ENCODE data around the gene PCOLCE2. TPM values are rescaled to one million over a fixed set of nuclear protein-coding genes. Genes with fewer than 3 reads are reported as not detected.

PCOLCE2 gene
- total RNA-seq, 1 donor from 2014 or later: 1.7 TPM

GRCh38 chr3:142897807-142898206 is 8.9 kb upstream of the PCOLCE2 start:
- TF ChIP-seq CTCF (IDR thresholded peaks at IDR 0.05; ENCODE audit: insufficient read depth, low read length, poor library complexity, severe bottlenecking): no peak
- H3K4me3 ChIP-seq (ENCODE audit: low read depth, low read length): no peak overlapping the region
- H3K27me3 ChIP-seq (ENCODE audit: control insufficient read depth, insufficient read depth, low read length): no peaks in the 10 kb centered on the region
- DNase-seq (ENCODE audit: low read depth): no peak
- H3K36me3 ChIP-seq (ENCODE audit: control insufficient read depth, insufficient read depth, low read length): no peaks in the 10 kb centered on the region

GRCh38 chr3:142896996-142897395 is 8.1 kb upstream of the PCOLCE2 start:
- Histone ChIP-seq H3K4me3 (ENCODE audit: low read depth, low read length) (no peak overlapping the region), H3K27me3 (ENCODE audit: control insufficient read depth, insufficient read depth, low read length) (no peaks in the 10 kb centered on the region), H3K36me3 (ENCODE audit: control insufficient read depth, insufficient read depth, low read length) (no peaks in the 10 kb centered on the region)
- TF ChIP-seq CTCF (IDR thresholded peaks at IDR 0.05; ENCODE audit: insufficient read depth, low read length, poor library complexity, severe bottlenecking): no peak
- no peak for DNase-seq (ENCODE audit: low read depth)

- peak; percentile 55 for DNase-seq (ENCODE audit: low read depth)
- no peak overlapping the region for H3K4me3 ChIP-seq (ENCODE audit: low read depth, low read length)
- no peaks in the 10 kb centered on the region for H3K36me3 ChIP-seq (ENCODE audit: control insufficient read depth, insufficient read depth, low read length)
- H3K27me3 ChIP-seq (ENCODE audit: control insufficient read depth, insufficient read depth, low read length): no peaks in the 10 kb centered on the region
- no peak for TF ChIP-seq CTCF (IDR thresholded peaks at IDR 0.05; ENCODE audit: insufficient read depth, low read length, poor library complexity, severe bottlenecking)
These were observed 7.4 kb upstream of the PCOLCE2 start for GRCh38 chr3:142896201-142896755.

GRCh38 chr3:142894493-142894892 is 5.6 kb upstream of the PCOLCE2 start:
- TF ChIP-seq CTCF (IDR thresholded peaks at IDR 0.05; ENCODE audit: insufficient read depth, low read length, poor library complexity, severe bottlenecking): no peak
- H3K27me3 ChIP-seq (ENCODE audit: control insufficient read depth, insufficient read depth, low read length): no peaks in the 10 kb centered on the region
- H3K36me3 ChIP-seq (ENCODE audit: control insufficient read depth, insufficient read depth, low read length): no peaks in the 10 kb centered on the region
- DNase-seq (ENCODE audit: low read depth): no peak
- H3K4me3 ChIP-seq (ENCODE audit: low read depth, low read length): no peak overlapping the region

- no peak for TF ChIP-seq CTCF (IDR thresholded peaks at IDR 0.05; ENCODE audit: insufficient read depth, low read length, poor library complexity, severe bottlenecking)
- H3K36me3 ChIP-seq (ENCODE audit: control insufficient read depth, insufficient read depth, low read length): no peaks in the 10 kb centered on the region
- no peak for DNase-seq (ENCODE audit: low read depth)
These were observed 3.8 kb upstream of the PCOLCE2 start for GRCh38 chr3:142892714-142893113.

GRCh38 chr3:142890592-142890991 is 1.7 kb upstream of the PCOLCE2 start:
- no peak for TF ChIP-seq CTCF (IDR thresholded peaks at IDR 0.05; ENCODE audit: insufficient read depth, low read length, poor library complexity, severe bottlenecking)
- no peaks in the 10 kb centered on the region for H3K36me3 ChIP-seq (ENCODE audit: control insufficient read depth, insufficient read depth, low read length)
- no peak overlapping the region for H3K4me3 ChIP-seq (ENCODE audit: low read depth, low read length)
- no peak for DNase-seq (ENCODE audit: low read depth)
- H3K27me3 ChIP-seq (ENCODE audit: control insufficient read depth, insufficient read depth, low read length): peaks cover 7% of the 10 kb centered on the region

More at GRCh38 chr3:142892714-142893113, 3.8 kb upstream of the PCOLCE2 start:
- Histone ChIP-seq H3K27me3 (ENCODE audit: control insufficient read depth, insufficient read depth, low read length) (peaks cover 7% of the 10 kb centered on the region), H3K4me3 (ENCODE audit: low read depth, low read length) (no peak overlapping the region)

All from kidney epithelial cell (primary cell).